ENCODE results near the gene WDR86.

WDR86 gene

DNA sequence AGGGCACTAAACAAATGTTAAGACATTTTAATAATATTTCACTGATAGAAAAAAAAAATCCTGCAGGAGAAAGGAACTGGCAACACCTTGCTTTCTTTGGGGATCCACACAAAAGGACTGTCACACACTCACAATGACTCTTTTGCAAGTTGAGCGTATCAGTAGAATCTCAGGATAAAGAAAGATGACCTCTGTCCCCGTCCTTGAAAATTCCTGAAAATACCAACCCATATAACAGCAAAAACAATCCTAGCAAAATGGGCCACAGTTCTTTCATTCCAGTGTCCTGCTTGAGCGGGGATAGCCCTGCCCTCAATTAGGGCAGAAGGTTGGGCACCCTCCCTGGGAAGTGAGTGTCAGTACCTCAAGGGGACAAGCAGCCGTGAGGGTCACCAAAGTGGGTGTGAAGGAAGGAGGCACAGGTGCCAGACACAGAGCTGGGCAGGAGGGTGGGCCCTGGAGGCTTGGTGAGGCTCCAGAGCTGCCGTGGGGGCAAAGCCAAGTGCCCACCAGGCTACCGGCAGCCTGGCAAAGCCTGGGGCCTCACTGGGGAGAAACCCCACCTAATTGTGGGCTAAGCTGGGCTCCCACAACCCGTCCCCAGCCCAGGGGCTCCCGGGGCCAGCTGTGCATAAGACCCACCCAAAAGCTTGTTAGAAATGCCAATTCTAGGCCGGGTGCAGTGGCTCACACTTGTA, 2.8 kb downstream of the WDR86 start:
- no peak for DNase-seq (ENCODE audit: low read depth in 3 of 3)

- DNase-seq (ENCODE audit: low read depth in 3 of 3), result no peak
Observed at GRCh38 chr7:151406051-151406875, 3.6 kb downstream of the WDR86 start.

DNA sequence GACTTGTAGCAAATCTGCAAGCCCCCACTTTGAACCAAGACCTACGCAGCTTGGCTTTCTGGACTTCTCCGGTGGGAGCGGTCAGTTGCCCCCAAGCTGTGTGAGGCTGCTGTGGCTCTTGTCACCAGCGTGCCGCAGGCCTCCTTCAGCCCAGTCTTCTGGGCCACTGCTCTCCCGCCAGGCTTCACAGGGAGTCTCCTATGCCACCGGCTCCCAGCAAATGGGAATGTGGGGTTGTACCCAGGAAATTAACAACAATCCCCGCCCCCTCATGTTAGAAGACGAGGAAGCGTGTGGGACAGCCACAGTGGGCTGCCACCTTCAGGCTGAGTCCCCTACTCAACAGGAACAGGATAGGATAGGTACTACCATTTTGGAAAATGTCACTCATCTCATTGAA, 4.2 kb downstream of the WDR86 start:
- DNase-seq (ENCODE audit: low read depth in 3 of 3), result no peak

DNA sequence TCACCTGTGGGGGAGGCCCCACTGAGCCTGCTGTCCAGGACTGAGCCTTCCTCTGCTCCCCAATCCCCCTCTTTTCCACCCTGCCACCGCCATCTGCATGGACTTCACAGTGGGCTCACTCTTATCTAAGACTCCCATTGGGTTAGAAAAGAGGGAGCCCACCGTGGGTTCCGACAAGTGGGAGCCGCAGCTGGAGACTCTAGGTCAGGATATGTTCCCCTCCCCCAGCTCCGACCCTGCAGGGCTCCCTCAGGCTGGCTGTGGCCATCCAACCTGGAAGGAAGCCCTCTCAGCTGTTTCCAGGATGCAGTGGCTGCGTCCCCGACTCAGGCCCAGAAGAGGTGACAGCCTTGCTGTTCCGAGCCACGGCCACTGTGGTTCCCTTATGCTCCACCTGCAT, 4.8 kb downstream of the WDR86 start:
- DNase-seq (ENCODE audit: low read depth in 3 of 3), result no peak

GRCh38 chr7:151404216-151405011, 5.4 kb downstream of the WDR86 start:
- DNase-seq (ENCODE audit: low read depth in 3 of 3), result no peak

GRCh38 chr7:151403764-151404163, 6.1 kb downstream of the WDR86 start:
- no peak for DNase-seq (ENCODE audit: low read depth in 3 of 3)

DNA sequence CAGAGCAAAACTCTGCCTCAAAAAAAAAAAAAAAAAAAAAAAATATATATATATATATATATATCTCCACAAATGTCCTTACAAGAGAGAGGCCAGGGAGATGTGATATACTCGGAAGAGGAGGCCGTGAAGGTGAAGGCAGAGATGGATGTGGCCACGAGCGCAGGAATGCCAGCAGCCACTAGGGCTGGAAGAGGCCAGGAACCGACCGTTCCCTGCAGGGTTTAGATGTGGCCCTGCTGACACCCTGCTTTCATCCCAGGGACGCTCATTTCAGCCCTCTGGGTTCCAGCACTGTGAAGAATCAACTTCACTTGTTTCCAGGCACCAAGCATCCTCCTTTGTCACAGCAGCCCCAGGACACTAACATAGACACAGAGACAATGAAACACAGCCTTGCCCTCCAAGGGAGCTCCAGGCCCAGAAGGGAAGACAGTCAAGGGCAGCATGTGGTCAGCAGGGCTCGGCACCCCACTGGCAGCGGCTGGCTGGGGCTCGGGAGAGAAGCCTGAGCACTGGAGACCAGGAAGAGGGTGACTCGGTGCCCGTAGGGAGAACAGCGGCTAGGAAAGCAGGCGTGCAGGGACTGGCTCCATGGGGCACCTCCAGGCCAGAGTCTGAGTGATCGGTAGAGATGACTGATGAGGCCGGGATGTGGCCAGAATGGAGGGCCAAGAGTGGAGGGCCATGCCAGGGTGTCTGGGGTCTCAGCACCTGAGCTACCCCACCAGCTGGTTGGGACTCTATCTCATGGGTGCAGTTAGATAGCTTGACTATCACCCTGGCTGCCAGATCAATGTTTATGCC, 7.6 kb downstream of the WDR86 start:
- no peak for DNase-seq (ENCODE audit: low read depth in 3 of 3)

DNA sequence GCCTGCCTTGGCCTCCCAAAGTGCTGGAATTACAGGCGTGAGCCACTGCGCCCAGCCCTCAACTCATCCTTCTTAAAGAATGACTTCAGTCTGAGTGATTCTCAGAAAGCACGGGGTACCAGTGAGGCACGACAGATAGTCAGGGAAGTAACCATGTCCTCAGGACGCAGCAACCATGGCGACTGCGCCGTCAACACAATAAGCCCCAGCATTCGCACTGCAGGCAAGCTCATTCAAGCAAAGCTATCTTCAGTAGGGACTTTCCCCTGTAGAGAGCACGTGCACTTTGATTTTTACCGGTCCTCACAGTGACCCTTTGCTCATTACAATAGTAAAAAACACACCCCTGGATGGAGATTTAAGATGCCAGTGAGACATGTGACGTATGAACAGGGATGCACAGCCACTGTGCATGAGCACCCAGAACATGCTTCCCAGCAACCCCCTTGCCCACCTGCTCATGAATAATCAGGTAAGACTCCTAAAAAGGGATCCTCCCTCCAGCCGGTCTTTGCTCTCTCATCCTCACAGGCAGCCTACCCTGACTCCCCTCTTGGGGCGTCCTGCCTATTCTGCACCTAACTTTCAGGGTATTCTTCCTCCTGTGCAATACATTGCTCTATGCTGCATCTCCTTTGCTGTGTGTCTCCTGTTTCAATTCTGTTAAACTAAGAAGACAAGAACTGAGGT, 9.1 kb downstream of the WDR86 start:
- no peak for DNase-seq (ENCODE audit: low read depth in 3 of 3)

DNA sequence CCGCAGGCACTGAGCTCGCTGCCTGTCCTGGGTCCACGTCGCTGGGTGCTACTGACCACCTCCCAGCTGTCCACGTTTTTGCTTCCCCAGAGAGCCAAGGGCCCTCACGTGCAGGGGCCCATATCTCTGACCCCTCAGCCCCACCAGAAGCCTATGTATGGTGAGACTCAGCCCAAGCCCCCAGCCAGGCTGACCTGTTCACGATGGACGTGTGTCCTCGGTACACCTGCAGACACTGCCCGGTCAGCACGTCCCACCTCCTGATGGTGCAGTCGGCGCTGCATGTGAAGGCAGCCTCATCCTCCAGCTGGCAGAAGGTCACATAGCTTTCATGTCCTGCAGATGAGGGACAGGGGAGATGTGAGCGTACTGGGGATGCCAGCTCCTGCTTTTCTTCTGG, 9.9 kb downstream of the WDR86 start:
- no peak for DNase-seq (ENCODE audit: low read depth in 3 of 3)

- DNase-seq (ENCODE audit: low read depth in 3 of 3), result no peak
Observed at GRCh38 chr7:151399305-151399601, 10.6 kb downstream of the WDR86 start.

GRCh38 chr7:151398446-151399304, 11.2 kb downstream of the WDR86 start:
- no peak for DNase-seq (ENCODE audit: low read depth in 3 of 3)

DNA sequence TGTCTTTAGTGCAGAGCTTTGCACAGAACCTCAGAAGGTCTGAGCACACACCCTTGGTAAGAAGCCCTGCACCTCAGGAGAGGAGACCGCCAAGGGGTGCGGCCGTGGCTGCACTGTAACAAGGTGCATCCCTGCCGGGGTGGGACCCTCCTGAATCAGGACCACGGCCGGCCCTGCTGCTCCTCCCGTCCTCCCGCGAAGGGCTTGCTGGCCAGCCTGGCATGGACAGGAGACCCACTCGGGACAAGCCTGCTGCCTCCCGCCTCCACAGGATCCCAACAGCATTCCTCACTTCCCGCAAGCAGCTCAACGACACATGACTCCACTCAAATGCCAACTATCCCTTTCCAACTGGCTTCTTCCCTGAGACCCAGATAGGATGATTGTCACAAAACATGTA, 12.8 kb downstream of the WDR86 start:
- DNase-seq (ENCODE audit: low read depth in 3 of 3), result no peak

DNA sequence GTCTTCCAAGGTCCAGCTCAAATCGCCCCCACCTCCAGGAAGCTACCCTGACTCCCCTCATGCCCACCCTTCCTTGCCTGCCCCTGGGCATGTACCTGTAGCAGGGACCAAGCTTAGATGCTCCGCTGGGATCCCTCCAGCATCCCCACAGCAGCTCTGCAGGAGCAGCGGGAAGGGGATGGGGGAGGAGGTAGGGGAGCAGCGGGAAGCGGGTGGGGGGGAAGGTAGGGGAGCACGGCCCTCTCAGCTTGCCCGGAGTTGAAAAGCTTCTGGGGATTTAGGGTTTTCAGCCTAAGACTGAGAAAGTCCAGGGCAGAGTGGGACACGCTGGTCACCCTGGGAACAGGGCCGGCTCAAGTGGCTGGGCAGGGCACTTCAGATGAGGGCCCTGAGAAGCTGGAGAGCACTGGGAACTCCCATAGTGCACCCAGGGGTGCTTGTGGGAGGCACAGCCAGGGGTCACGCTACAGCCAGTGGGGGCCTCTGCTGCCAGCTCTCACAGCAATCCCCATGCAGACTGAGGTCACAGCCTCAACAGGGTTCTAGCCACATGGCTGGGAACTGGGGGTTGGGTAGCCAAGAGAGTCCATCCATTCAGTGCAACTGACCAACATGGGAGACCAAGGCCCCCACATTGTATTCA, 13.4 kb downstream of the WDR86 start:
- DNase-seq (ENCODE audit: low read depth in 3 of 3), result no peak

GRCh38 chr7:151395036-151395367, 14.8 kb downstream of the WDR86 start:
- DNase-seq (ENCODE audit: low read depth in 3 of 3), result no peak

DNA sequence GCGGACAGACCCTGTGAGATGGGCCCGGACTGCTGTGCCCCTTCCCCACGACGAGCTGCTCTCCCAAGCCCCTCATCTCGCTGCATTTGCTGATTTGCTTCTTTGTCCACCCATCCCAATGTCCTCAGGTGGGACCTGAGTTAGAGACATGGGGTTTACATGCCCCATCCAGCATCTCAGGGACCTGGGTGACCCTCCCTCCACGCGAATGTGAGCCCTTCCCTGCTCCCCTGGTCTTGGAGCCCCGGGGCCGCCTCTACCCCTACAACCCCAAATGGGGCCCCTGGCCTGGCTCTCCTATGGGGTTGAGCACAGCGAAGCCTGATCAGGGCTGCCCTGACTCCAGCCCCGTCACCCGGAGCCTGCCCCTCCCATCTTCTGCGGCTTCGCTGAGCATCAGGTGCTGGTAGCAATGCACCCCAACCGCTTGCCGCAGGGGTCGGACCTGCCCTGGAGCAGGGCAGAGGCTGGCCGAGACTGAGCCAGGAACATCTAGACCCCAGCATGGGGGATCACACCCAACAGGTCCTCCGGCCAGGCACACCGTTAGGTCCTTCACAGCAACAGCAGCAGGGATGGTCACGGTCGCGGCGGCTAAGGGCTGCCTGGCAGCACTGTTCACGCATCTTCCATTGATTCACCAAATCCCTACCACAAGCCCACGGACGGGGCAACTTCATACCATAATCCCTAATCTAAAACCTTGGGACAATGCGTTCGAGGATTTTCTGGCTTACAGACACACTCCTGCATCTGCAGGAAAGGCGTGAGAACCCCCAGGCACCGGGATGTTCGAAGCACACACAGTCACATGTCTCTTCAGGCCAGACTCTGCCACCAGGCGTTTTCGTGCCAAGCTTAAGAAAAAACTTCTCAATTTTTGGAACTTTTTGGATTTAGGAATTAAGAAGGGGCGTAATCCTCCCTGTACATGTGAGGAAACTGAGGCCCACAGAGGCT, 15.5 kb downstream of the WDR86 start:
- DNase-seq (ENCODE audit: low read depth in 3 of 3), result no peak

GRCh38 chr7:151393031-151393977, 16.5 kb downstream of the WDR86 start:
- DNase-seq (ENCODE audit: low read depth in 3 of 3), result no peak

DNA sequence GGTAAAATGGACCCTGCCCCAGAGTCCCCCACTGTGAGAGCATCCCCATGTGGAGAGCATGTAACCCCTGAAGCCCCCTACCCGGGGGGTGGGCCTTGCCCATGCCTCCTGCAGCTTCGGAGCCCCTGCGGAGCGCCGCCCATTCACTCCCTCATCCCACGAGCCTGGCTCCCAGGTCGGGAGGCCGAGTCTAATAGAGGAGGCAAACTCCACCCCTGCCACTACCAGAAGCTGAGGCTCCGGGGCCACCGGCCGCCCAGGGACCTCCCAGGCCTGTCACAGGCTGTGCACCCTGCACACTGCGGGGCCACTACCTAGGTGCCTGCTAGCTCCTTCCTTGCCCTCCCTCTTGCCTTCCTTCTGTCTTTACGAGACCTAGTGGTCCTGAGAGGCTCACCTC, 17.4 kb downstream of the WDR86 start:
- DNase-seq (ENCODE audit: low read depth in 3 of 3), result no peak

- DNase-seq (ENCODE audit: low read depth in 3 of 3), result no peak
Observed at GRCh38 chr7:151392002-151392401, 17.8 kb downstream of the WDR86 start.
